Ecto neural progenitor cell (in vitro differentiated cells): ENCODE data around the gene SIRT2.

Experiments
- DNase-seq: peaks from one replicate; pipeline ENCODE4 v3.0.0-alpha.2; 2018; ENCODE audit warnings: low spot score

The SIRT2 gene

DNA sequence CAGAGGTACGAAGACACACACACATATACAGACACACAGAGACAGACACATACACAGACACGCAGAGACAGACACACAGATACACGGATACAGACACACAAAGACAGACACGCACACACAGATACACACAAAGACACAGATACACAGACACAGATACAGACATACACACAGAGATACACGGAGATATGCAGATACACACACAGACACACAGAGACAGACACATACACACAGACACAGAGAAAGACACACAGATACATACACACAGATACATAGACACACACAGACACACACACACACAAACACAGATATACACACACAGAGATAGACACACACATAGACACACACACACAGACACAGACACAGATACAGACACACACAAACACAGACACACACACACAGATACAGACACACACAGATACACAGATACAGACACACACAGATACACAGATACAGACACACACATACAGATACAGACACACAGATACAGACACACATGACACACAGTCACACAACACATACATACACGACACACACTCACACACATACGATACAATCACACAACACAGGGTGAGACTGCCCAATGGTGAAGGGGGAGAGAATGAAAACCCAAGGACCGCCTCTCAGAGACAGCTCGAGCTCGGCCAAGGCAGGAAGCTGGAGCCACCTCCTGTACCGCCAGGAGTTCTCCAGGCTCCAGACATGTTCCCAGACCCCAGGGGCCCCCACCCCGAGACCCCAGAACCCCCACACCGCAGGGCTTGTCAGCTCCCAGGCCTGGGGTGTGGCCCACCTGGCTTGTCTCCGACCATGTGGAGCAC is 21.4 kb upstream of the SIRT2 start:
- DNase-seq: no peak

GRCh38 chr19:38919837-38920601 is 20.6 kb upstream of the SIRT2 start:
- no peak for DNase-seq

- DNase-seq: no peak
Measured at GRCh38 chr19:38918526-38918925, 19.1 kb upstream of the SIRT2 start.

DNA sequence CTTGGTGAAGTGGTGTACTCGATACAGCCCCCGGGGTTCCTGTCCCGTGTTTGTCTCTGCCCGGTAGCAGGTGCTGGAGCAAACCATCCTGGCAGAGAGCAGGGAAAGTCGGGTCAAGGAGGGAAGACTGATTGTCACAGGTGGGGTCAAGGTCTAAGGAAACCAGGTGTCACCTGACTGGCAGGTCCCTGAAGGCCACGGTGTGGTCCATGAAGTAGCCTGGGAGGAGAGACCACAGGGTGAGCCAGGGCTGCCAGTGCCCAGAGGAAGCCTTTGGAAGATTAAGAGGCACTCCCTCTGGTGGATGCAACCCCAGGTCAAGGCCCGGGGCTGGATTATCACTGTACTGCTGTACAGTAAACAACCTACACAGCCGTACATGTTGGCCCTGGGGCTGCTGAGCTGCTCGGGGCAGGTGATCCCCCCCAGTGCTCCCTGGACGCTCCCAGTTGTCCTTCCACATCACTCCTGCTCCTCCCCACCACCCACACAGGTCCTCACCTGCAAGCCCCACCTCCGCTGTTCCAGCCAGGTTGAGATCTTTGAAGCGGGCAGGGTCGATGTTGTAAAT is 18.6 kb upstream of the SIRT2 start:
- DNase-seq: no peak

- no peak for DNase-seq
Measured at GRCh38 chr19:38917516-38917915, 18.1 kb upstream of the SIRT2 start.

- DNase-seq: no peak
Measured at GRCh38 chr19:38915329-38916321, 16.2 kb upstream of the SIRT2 start.

GRCh38 chr19:38913958-38914357 is 14.5 kb upstream of the SIRT2 start:
- DNase-seq: no peak

DNA sequence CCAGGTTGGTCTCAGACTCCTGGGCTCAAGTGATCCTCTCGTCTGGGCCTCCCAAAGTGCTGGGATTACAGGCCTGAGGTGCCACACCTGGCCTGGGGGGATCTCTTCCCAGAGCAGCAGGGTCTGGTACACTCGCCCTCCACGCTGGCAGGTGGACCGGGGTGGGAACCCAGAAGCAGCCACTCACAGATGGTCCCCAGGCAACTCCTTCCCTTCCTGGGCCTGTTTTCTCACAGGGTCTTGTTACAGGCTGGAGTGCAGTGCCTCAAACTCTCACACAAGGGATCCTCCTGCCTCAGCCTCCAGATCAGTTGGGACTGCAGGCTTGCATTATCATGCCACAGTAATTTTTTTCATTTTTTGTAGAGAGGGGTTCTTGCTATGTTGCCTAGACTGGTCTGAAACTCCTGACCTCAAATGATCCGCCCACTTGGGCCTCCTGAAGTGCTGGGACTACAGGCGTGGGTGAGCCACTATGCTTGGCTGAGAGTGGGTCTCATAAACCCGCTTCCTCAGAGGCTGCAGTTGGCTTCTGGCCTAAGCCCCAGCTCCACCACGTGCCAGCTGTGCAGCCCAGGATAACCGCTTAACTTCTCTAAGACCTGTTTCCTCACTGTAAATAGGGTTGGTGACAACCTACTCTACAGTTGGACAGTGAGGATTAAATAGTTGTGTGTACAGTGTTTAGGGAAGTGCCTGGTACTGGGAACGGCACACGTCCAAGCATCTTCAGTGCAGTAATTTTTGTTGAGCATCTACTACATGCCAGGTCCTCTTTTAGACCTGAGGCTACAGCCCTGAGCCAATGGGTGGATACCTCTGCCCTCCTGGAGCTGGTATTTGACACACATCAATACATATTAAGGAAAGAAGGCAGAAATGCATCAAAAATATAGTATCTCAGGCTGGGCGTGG is 13.4 kb upstream of the SIRT2 start:
- DNase-seq: no peak

DNA sequence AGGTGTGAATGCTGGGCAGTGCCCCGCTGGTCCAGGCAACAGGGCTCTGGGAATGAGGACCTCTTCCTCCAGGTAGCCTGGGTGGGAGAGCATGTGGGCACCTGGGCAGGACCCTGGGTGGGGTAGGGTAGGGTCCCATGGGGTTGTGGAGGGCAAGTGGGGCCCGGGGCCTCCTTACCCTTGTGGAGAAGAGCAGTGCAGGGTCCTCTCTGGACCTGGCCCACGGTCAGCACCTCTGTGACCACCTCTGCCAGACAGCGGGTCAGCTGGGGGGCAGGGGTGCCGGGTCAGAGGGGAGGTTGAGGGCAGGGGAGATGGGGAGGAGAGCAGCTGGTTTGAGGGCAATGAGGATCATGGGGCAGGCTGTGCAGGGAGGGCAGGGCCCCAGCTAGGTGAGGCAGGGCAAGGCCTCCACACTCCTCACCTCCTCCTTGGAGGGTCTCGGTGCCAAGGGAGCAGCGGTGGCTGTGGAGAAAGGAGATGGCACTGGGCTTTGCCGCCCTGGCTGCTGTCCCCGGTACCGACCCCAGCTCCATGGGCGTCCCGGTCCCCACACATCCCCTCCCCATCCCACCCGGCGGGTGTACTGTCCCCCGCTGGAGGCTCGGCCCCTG is 12.1 kb upstream of the SIRT2 start:
- DNase-seq: no peak

GRCh38 chr19:38910488-38910887 is 11.1 kb upstream of the SIRT2 start:
- DNase-seq: no peak

DNA sequence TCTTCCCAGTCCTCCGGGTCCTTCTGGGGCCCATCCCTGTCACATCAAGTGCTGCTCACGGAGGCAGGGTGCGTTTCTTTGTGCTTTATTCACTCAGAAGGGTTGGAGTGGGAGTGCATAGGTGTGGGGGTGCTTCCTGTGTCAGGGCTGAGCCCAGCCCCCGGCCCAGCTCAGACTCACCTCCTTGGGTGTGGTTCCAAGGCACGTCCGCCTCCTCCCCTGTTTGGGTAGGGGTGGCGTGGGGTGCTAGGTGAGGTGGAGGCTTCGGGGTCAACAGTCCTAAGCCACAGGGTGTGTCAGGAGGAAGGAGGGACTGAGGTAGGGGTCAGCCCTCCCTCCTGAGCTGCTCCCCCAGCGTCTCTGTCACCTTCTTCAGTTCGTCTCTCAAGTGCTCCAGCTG is 9.5 kb upstream of the SIRT2 start:
- no peak for DNase-seq

GRCh38 chr19:38907670-38908069 is 8.3 kb upstream of the SIRT2 start:
- no peak for DNase-seq

DNA sequence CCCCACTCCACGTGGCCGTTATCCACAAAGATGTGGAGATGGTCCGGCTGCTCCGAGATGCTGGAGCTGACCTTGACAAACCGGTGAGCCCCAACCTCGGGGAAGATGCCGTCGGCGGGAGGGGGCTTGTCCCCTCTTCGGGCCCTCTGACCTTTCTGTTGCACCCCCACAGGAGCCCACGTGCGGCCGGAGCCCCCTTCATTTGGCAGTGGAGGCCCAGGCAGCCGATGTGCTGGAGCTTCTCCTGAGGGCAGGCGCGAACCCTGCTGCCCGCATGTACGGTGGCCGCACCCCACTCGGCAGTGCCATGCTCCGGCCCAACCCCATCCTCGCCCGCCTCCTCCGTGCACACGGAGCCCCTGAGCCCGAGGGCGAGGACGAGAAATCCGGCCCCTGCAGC is 7.8 kb upstream of the SIRT2 start:
- DNase-seq: no peak

- DNase-seq: no peak
Measured at GRCh38 chr19:38905620-38906019, 6.2 kb upstream of the SIRT2 start.

DNA sequence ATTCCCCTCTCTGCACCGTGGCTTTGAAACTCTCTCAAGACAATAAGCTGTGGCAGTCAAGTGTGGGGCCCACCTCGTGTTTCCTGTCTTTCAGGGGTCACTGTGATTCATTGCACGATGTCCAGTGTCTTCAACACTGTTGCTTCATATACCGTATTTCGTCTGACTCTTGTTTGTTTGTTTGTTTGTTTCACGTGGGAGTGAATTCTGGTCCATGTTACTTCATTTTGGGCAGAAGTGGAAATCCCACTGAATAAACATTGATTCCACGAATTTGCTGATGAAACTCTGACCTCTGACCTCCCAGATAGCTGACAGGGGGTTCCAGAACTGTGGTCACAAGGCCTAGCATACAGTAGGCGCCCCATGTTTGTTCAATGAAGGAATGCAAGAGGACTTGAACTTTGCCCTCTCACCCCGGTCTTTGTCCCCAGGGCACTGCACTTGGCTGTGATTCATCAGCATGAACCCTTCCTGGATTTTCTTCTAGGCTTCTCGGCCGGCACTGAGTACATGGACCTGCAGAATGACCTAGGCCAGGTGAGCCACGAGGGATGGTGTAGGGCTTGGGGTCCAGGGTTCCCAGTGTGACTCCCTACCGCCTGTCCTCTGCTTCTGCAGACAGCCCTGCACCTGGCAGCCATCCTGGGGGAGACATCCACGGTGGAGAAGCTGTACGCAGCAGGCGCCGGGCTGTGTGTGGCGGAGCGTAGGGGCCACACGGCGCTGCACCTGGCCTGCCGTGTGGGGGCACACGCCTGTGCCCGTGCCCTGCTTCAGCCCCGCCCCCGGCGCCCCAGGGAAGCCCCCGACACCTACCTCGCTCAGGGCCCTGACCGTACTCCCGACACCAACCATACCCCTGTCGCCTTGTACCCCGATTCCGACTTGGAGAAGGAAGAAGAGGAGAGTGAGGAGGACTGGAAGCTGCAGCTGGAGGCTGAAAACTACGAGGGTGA is 5.4 kb upstream of the SIRT2 start:
- DNase-seq: no peak

GRCh38 chr19:38901683-38902082 is 2.3 kb upstream of the SIRT2 start:
- no peak for DNase-seq

- no peak for DNase-seq
Measured at GRCh38 chr19:38900743-38901190, 1.3 kb upstream of the SIRT2 start.

- no peak for DNase-seq
Measured at GRCh38 chr19:38900202-38900629, 798 bp upstream of the SIRT2 start.
